ENCODE results near the gene HS3ST3A1. TPM values are rescaled to one million over a fixed set of nuclear protein-coding genes. Genes with fewer than 3 reads are reported as not detected.

The HS3ST3A1 gene
- total RNA-seq, 1 donor from 2014 or later = not detected

DNA sequence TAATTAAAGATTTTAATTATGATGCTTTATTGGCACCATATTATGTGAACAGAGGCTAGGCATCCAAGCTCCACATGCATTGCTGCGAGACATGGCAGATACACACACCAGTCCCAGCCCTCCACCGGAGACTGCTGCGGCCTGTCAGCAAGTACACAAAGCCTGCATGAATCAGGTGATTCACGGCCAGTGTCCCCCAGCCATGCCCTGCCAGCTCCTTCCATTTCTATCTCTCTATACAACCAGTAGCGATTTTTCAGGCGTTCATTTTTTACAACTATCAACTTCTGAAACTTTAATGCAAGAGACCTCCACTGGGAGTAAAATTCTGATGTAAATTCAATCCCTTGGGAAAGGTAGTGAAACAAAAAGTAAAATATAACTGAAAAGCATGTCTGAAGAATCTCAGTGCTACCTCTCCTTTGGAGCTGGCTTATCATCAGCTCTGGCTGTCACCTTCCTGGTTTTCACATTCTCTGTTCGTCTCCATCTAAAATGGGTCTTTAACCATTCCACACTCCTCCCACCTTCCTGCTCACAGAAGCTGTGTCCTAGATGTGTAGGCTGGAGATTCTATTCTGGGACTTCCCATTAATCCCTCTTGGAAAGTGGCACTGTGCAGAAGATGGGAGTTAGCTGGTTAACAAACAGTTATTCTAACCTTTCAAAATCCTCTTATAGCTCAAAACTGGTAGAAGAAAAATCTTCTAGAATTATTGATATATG is 32.2 kb downstream of the HS3ST3A1 start:
- no peak overlapping the region for H3K4me3 ChIP-seq
- H3K9me3 ChIP-seq = no peaks in the 10 kb centered on the region
- H3K4me1 ChIP-seq = no peaks in the 10 kb centered on the region
- H3K27me3 ChIP-seq = no peaks in the 10 kb centered on the region
- TF ChIP-seq, protein P1, sequence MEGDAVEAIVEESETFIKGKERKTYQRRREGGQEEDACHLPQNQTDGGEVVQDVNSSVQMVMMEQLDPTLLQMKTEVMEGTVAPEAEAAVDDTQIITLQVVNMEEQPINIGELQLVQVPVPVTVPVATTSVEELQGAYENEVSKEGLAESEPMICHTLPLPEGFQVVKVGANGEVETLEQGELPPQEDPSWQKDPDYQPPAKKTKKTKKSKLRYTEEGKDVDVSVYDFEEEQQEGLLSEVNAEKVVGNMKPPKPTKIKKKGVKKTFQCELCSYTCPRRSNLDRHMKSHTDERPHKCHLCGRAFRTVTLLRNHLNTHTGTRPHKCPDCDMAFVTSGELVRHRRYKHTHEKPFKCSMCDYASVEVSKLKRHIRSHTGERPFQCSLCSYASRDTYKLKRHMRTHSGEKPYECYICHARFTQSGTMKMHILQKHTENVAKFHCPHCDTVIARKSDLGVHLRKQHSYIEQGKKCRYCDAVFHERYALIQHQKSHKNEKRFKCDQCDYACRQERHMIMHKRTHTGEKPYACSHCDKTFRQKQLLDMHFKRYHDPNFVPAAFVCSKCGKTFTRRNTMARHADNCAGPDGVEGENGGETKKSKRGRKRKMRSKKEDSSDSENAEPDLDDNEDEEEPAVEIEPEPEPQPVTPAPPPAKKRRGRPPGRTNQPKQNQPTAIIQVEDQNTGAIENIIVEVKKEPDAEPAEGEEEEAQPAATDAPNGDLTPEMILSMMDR (IDR thresholded peaks at IDR 0.05) = no peak
- DNase-seq (ENCODE audit: low spot score in 2 of 2) = no peak
- no peaks in the 10 kb centered on the region for H3K36me3 ChIP-seq
- H3K27ac ChIP-seq = no peak overlapping the region
- intact Hi-C loops (cut with DNase I) = no loop called here

GRCh38 chr17:13568582-13569397 is 32.9 kb downstream of the HS3ST3A1 start:
- no peaks in the 10 kb centered on the region for H3K36me3 ChIP-seq
- intact Hi-C loops (cut with DNase I) = no loop called here
- H3K4me1 ChIP-seq = no peaks in the 10 kb centered on the region
- no peak overlapping the region for H3K27ac ChIP-seq
- H3K9me3 ChIP-seq = no peaks in the 10 kb centered on the region
- DNase-seq (ENCODE audit: low spot score in 2 of 2) = no peak
- no peaks in the 10 kb centered on the region for H3K27me3 ChIP-seq
- no peak overlapping the region for H3K4me3 ChIP-seq
- TF ChIP-seq, protein P1 (IDR thresholded peaks at IDR 0.05) = no peak

DNA sequence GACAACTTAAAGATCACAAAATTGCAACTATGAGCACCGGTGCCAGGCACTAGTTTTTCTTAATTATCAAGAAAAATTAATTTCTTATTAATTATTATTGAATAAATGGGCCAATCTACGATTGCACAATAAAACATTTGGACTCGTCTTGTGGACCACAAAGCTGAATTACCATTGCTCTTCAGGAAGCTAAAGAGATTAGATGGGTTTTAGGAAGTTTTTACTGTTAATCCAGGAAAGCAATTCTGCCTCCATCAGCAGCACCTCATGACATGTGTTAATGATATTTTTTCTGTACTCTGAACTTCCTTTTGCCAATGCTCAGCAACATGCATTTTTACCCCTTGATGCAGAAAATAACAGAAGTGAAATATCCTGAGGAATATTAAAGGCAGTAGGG is 37.9 kb downstream of the HS3ST3A1 start:
- H3K4me1 ChIP-seq = no peaks in the 10 kb centered on the region
- DNase-seq (ENCODE audit: low spot score in 2 of 2) = no peak
- H3K36me3 ChIP-seq = no peaks in the 10 kb centered on the region
- no peaks in the 10 kb centered on the region for H3K9me3 ChIP-seq
- no peak overlapping the region for H3K27ac ChIP-seq
- TF ChIP-seq, protein P1 (IDR thresholded peaks at IDR 0.05) = no peak
- no peak overlapping the region for H3K4me3 ChIP-seq
- intact Hi-C loops (cut with DNase I) = no loop called here
- H3K27me3 ChIP-seq = no peaks in the 10 kb centered on the region

DNA sequence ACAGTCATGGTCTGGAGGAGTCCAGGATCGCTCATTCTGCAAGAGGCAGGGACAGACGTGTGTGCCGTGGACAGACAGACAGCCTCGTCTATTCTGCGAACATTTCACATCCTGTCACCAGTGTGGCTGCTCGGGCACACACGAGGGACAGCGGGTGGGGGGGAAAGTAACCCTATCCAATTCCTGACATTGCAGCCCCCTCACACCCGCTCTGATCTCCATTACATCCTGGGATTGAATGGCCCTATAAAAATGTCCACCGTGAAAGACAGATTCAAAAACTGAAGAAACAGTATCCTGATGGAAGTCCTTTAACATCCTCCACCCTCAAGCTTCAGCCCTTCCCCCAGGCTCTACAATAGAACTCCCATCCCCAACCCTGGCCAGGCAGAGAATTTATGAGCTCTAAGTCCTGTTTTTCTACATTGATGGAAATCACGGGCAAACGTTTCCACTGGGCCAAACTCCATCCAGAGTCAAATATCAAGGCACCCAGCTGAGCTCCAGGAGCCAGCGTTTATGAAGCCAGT is 39.4 kb downstream of the HS3ST3A1 start:
- no peak for DNase-seq (ENCODE audit: low spot score in 2 of 2)
- H3K27me3 ChIP-seq = no peaks in the 10 kb centered on the region
- H3K4me3 ChIP-seq = no peak overlapping the region
- no peak overlapping the region for H3K27ac ChIP-seq
- H3K9me3 ChIP-seq = no peaks in the 10 kb centered on the region
- TF ChIP-seq, protein P1 (IDR thresholded peaks at IDR 0.05) = no peak
- no peaks in the 10 kb centered on the region for H3K36me3 ChIP-seq
- H3K4me1 ChIP-seq = no peaks in the 10 kb centered on the region
- intact Hi-C loops (cut with DNase I) = no loop called here

DNA sequence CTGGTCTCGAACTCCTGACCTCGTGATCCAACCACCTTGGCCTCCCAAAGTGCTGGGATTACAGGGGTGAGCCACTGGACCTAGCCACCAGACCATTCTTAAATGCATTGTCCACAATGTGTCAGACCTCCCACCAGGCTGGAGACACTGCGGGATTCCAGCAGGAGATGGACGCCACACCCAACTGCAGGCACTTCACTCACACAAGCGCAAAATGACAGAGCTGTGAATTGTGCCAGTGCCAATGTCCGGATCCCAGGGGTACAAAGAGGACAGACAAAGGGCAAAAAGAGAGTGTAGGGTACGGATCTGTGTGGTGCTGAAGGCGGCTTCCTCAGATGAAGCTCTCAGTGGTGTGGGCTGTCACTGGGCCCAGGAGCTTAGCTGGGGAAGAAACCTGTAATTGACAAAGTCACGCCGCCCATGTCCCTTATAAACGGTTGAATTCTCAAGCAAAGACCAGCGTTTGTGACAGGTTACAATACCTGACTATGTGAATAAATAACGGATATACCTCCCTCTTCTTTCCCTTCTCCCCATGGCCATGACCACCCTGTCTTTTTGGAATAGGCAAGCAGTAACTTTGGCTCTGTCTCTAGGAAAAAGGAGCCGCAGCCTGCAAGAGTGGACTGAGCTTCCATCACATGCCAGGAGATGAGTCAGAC is 40.0 kb downstream of the HS3ST3A1 start:
- Histone ChIP-seq H3K36me3 (no peaks in the 10 kb centered on the region), H3K27me3 (no peaks in the 10 kb centered on the region), H3K27ac (no peak overlapping the region), H3K9me3 (no peaks in the 10 kb centered on the region), H3K4me1 (no peaks in the 10 kb centered on the region), H3K4me3 (no peak overlapping the region)
- intact Hi-C loops (cut with DNase I) = no loop called here
- TF ChIP-seq, protein P1 (IDR thresholded peaks at IDR 0.05) = no peak
- no peak for DNase-seq (ENCODE audit: low spot score in 2 of 2)

Data from ascending aorta (tissue), 2 donors.